ENCODE results near the gene FPGS.
"Not testable (repeated sequence)": the region's sequence is repeated elsewhere in the genome, so short reads cannot be mapped to it uniquely, and the experiment has no call there.

Gene FPGS

DNA sequence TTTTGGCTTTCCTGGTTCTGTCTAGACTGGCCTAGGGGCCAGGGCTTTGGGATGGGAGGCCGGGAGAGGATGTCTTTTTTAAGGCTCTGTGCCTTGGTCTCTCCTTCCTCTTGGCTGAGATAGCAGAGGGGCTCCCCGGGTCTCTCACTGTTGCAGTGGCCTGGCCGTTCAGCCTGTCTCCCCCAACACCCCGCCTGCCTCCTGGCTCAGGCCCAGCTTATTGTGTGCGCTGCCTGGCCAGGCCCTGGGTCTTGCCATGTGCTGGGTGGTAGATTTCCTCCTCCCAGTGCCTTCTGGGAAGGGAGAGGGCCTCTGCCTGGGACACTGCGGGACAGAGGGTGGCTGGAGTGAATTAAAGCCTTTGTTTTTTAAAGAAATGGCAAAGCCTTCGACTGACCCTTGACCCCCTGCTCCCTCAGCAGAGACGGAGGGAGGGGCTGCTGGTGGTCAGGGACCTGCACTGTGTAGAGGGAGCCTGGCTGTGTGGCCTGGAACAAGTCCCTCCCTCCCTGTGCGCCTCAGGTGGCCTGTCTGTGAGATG, 11.1 kb downstream of the FPGS start:
- no peak for ATAC-seq

DNA sequence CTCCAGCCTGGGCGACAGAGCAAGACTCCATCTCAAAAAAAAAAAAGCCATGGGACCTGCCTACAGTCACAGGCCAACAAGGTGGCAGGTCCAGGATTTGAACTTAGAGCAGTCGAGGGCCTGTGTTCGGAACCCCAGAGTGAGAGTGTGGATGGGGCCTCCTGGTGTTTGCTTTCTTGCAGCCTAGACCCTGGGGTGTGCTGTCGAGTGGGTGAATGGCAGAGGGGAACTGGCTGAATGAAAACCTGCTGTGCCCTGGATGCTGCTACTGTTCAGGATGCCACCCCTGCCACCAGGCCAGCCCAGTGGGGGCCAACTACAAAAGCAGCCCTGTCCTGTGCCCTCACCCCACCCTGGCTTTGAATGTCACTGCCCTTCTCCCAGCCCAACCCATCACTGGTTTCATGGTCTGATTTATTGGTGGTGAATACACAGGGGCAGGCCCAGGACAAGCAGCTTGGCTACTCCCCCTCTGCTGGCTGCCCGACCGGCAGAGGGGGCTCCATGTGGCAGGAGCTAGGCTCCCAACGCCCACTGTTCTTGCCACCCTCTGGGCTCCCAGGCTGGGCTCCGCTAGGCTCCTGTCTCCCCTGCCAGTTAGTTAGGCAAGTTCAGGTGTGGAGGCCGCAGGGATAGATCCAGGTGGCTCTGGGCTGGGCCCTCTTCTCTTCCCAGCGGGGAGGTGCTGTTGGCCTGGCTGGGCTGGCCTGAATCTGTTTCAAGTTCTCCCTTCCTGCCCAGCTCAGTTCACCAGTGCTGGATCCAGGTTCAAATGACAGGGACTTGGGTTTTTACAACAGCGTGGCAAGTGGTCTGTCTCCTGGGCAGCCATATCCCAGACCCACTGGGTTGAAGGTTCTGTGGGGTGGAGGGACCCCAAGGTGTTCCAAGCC, 12.2 kb downstream of the FPGS start:
- no peak for ATAC-seq

DNA sequence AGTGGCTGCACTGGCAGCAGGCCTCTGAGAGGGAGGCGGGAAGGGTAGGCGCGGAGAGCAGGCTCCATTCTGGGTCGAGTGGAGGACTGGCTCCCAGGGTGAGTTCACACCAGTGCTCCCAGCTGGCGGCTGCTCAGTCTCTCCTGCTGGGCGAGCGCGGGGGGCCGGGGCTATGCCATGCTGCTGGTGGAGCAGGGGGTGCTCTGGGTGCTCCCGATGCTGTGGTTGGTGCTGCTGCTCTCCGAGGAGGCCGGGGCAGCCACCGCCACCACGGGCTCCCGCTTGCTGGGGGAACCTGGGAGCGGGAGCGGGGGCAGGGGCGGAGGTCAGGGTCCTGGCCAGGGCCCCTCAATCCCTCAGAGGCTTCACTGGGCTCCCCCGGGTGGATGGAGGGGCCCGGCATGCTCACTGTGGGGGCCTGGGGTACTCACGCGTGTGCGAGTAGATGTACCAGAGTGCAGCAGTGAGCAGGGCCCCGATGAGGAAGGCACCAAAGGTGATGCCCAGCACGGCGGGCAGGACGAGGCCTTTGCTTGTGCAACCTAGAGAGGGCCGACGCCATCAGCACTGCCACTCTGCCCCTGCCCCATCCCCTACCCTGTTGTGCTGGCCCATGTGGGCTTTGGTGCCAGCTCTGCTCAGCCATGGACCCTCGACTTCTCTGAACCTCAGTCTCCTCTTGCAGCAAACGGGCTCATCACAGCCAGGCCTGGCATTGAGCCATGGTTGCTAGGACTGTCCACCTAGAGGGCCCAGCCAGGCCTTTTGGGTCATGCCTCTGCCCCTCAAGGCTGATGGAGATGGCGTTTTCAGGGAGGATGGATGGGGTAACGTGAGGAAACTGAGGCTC, 13.1 kb downstream of the FPGS start:
- ATAC-seq = no peak

- ATAC-seq = no peak
These were observed 13.7 kb downstream of the FPGS start for GRCh38 chr9:127816362-127816725.

DNA sequence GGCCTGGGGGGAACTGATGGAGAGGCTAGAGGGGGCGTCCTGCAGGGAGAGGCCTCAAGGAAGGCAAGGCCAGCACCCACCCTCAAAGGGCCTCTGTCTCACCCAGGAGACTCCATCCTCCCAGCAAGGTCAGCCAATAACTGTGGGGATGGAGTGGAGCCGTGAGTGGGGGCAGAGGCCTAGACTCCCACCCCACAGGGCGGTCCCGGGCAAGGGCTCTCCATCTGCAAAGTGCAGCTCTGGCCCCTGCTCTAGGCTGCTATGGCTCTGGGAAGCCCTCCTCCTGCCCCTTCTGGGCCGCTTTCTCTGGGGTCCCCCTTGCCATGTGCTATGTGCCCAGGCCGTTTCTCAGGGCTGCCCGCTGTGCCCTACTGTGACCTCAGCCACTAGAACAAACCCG, 14.0 kb downstream of the FPGS start:
- ATAC-seq = no peak

GRCh38 chr9:127817881-127818434, 15.3 kb downstream of the FPGS start:
- ATAC-seq = no peak

DNA sequence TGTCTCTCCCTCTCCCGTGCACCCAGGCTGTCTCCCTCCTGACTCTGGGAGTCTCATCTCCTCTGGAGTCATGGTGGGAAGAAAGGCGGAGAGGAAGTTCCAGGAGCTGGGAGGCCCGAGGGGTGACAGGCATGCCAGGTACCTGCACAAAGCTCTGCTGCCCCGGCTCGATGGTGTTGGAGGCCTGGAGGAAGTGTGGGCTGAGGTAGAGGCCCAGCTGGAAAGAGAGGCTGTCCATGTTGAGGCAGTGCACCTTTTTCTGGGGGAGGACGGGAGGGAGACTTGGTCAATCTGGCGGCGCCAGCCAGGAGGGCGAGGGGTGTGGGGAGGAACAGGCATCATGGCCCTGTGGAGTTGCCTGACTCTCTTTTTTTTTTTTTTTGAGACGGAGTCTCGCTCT, 15.9 kb downstream of the FPGS start:
- no peak for ATAC-seq

- no peak for ATAC-seq
These were observed 19.4 kb downstream of the FPGS start for GRCh38 chr9:127822108-127822507.

- ATAC-seq = no peak
These were observed 22.8 kb downstream of the FPGS start for GRCh38 chr9:127825319-127826051.

- no peak for ATAC-seq
These were observed 23.7 kb downstream of the FPGS start for GRCh38 chr9:127826253-127826913.

- ATAC-seq = no peak
These were observed 25.8 kb downstream of the FPGS start for GRCh38 chr9:127828262-127829031.

DNA sequence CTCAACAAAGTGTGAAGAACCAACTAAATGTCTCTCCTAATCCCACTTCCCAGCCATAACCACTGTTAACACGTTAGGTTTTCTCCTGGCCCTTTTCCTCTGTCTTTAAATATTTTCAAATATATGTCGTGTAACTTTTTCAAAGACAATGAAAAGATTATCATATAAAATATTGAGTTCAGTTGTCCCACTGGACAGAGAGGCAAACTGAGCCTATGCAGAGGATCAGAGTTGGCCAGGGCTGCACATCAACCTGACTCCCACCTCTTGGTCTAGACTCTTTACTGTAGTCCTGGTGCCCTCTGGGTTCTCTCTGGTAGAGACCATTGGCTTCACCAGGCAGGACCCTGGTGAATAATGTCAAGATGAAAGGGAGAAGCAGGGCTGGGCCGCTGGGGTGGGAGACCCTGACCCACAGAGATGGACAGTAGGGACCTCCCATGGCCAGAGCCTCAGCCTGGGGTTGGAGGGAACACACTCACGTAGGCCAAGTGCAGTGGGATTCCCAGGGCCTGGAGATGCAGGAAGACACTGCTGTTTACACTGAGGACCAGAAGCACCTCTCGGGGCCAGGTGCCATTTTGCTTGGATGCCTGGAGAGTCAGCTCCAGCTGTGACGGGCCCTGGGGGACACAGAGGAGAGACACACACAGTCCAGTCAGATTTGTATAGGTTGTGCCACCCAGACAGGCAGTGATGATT, 26.7 kb downstream of the FPGS start:
- no peak for ATAC-seq

GRCh38 chr9:127832248-127832647, 29.6 kb downstream of the FPGS start:
- no peak for ATAC-seq

GRCh38 chr9:127833555-127833954, 30.9 kb downstream of the FPGS start:
- ATAC-seq = no peak

- ATAC-seq = peak in 1 of 2 donors; percentile 45
These were observed 33.4 kb downstream of the FPGS start for GRCh38 chr9:127835991-127836516.

GRCh38 chr9:127836561-127836960, 33.9 kb downstream of the FPGS start:
- not testable (repeated sequence) for ATAC-seq

- no peak for ATAC-seq
These were observed 34.7 kb downstream of the FPGS start for GRCh38 chr9:127837346-127837745.

DNA sequence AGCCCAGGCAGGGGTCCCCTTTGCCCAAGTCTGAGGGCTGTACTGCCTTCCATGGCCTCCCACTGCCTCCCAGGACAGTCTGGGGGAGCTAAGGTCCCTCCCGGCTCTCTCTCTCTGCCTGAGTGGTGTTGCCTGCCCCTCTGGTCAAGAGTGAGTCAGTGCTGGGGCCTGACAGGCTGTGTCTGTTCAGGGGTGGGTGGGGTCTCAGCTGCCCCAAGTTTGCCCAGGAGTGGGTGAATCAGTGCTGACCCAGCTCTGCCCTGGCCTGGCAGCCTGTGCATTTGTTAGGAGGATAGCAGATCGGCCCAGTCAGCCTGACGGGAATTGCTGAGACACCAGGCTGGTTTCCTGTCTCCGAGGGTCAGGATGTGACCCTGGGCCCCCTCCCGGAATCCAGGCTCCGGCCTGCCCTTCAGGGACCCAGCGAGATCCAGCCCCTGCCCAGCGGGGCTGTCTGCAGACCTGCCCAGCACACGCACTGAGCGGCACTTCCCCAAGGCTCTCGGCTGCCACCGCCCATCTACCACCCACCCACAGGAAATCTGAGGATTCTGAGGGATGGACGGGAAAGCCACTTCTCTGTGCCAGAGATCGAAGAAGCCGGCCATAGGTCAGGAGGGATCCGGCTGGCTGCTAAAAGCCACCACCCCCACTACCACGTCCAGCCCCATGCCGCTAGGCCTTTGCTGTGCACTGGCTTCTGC, 35.8 kb downstream of the FPGS start:
- no peak for ATAC-seq

DNA sequence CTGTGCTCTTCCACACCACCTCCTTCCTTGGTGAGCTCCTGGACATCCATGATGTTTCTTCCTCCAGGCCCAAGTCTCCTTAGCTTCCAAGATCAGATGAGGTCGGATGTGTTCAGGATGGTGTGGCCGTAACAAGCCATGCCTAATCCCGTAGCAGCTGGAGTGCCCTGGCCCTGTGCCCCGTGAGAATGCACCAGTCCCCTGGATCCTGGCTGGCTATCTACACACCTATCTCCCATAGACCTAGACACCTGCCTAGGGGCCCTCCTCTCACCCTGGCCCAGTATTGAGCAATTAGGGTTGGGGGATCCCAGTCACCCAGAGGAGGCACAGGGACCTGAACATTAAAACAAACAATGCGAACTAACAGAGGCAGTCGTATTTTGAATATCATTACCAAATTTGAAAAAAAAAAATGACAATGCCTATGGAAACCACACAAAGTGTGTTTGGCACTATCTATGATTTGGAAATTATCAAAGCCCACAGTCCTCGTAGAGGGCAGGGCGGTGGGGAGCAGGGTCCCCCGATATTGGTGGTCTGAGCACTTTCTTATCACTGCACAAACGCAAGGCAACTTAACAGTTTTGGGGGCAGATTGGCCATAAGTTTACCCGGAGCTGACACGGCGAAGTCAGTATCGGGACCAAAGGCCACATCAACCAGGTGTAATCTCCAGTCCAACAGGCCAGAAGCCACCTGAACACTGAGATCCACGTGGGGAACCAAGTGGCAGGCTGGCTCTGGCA, 38.6 kb downstream of the FPGS start:
- ATAC-seq = no peak

Data from activated CD4-positive, CD25-positive, alpha-beta regulatory T cell treated with anti-CD3 and anti-CD28 coated beads, Interleukin-2, amount 50 U/mL, for 24 hours (primary cell).